Stimulated activated CD4-positive, alpha-beta T cell treated with anti-CD3 and anti-CD28 coated beads, Interleukin-1b, Interleukin-23, amount 100 ng/mL, for 24 hours (primary cell): ENCODE data around the gene ZNF181.

Source experiments
- DNase-seq, 4 experiments: peaks; one replicate each; pipeline ENCODE4 v3.0.0-alpha.2; 2020; ENCODE audit warnings: low read depth in 4 of 4, low spot score in 1 of 4

Gene ZNF181

DNA sequence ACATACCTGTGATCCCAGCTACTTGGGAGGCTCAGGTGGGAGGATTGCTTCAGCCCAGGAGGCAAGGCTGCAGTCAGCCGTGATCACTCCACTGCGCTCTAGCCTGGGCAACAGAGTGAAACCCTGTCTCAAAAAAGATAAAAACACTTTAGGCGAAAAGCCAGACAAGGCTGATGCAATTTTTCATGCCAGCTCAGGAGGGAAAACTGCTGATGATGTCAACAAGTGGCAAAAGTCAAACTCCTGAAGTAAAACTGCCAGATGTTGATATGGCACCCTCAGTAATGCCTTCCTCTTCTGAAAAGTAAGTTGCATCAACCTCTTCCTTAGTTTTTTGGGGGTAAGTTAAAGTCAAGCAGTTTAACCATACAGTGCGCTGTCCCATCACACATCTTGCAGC is 23.4 kb downstream of the ZNF181 start:
- no peak for DNase-seq

DNA sequence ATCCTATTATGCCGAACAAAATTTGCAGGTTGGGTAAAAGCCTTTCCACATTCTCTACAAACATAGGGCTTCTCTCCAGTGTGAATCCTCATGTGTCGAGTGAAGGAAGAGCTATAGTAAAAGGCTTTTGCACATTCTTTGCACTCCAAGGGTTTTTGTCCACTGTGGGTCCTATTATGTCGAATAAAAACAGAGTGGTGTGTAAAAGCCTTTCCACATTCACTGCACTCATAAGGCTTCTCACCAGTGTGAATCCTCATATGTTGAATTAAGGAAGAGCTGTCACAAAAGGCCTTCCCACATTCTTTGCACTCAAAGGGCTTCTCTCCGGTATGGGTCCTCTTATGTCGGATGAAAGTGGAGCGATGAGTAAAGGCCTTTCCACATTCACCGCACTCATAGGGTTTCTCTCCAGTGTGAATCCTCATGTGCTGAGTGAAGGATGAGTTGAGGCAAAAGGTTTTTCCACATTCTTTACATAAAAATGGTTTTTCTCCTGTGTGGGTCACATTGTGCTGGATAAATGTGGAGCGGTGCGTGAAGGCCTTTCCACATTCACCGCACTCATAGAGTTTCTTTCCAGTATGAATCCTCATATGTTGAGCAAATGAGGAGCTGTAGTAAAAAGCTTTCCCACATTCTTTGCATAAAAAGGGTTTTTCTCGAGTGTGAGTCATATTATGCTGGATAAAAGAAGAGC is 25.3 kb downstream of the ZNF181 start:
- DNase-seq: no peak

DNA sequence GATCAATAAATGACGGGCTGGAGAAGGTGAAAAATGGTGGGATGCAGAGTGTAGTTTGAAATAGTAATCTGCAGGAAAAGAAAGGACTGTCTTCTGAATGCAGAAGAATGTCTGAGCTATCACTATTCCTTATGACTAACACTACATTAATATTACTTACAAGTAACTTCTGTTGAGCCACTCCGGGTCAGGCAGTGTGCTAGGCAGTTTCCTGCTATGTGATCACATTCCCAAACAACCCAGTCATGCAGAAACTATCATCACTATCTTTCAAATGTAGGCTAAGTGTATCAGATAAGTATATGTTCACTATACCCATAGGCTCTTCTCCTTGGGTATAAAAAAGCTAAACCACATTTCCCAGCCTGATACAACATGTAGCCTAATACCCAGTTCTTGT is 32.3 kb downstream of the ZNF181 start:
- DNase-seq: no peak

DNA sequence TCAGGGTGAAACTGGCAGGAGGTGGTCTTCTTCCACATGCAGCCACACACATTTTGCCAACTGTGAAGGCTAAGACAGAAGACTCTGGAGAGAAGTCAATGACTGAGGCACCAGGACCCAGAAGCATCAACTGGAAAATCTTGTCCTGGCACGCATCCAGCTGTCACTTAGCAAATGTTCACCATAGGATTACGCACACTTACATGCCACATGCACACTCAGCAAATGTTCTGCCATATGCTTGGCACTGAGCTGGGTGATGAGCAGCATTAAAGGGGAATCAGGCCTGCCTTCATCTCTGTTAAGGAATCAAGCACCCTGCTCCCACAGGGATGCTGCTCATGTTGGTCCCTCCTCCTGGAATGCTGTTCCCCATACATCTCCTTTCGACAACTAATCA is 33.9 kb downstream of the ZNF181 start:
- DNase-seq: no peak

DNA sequence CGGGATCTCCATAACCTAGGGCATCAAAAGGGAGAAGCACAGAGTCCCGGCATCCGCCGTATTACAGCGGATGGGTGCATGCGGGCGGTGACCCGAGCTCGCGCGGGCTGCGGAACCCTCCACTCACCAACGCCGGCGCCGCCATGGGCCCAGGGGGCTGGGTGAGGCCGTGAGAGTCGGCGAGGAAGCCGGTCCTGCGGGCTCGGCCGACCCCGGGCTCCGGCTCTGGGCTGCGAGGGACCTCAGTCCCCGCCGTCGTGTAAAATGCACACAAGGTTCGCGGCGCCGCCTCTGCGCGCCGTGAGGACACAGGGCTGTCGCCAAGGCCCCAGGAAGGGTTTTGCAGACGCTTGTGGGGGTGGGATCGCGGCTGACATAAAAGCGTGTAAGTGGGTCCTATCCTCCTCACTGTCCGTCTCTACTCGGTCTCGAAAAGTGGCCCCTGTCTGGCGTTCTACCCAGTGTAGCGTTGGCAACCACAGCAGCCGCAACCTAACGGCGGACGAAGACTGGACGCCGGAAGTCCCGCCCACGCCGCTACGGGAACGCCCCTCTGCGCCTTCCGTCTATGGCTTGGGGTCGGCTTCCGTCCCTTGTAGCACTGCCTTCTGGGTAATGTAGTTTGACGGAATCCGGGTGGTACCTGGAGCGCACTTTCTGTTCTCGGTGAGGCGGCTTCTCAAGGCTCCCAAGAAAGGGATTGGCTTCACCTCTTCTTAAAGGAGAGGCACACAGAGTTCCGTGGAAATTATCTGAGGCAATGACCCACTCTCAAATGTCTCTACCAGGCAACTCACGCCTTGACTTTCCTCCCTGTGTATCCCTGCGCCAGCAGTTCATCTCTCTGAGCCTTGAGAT is 38.9 kb downstream of the ZNF181 start, which contains the start of gene ZNF599:
ZNF599 (minus strand) TSS at position 519 of the 858 bp plus-strand sequence; CDS start at position 145, 374 bp downstream.
- DNase-seq: peak; percentile 81 to 87 (median 82)

DNA sequence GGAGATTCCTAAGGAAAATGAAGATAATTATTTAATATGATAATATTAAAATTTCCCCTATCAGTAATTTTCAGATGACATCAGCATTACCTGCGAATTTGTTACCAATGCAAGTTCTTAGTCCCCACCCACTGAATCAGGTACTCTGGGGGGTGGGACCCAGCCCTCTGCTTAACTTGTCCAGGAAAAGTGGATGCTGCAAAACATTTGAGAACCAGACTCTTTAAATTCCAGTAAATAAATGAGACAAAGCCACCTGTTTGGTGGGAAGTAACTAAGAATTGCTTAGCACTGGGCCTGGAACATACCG is 39.5 kb downstream of the ZNF181 start:
- no peak for DNase-seq

DNA sequence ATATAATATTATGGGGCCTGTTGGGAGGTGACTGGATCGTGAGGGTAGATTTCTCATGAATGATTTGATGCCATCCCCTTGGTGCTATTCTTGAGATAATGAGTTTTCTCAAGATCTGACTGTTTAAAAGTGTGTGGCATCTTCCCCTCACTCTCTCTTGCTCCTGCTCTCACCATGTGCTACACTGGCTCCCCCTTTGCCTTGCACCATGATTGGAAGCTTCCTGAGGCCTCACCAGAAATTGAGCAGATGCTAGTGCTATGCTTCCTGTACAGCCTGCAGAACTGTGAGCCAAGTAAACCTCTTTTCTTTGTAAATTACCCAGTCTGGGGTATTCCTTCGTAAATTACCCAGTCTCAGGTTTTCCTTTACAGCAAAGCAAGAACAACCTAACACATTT is 40.8 kb downstream of the ZNF181 start:
- DNase-seq: no peak

DNA sequence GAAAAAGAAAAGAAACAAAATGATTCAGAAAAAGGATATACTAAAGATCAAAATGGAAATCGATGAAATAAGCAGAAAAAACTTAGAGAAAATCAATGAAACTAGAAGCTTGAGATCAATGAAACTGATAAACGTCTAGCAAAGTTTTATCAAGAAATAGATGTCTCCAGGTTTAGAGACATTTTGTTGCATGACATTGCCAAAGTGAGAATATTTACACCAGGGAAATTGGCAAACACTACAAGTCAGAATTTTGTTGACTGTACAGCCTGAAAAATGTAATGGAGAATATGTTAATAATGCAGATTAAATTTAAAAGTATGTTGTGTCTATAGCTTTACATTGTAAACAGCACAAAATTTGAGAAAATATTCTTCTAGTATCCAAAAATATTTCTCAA is 44.3 kb downstream of the ZNF181 start:
- DNase-seq: no peak

DNA sequence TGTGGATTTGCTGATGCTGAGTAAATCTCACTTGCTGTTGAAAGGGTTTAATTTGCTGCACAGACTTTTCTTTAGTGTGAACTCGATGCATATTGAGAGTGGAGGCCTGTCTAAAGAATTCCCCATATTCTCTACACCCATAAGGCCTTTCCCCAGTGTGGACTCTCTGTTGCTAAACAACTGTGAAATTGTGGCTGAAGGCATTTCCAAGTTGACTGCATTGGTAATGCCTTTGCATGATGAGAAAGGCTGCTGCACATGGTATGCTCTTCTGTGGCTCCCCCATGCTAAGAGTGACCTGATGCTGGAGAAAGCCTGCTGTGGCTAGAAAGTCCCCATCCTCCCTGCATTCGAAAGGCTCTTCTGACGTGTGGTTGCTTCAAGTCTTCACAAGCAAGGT is 45.6 kb downstream of the ZNF181 start:
- DNase-seq: no peak

DNA sequence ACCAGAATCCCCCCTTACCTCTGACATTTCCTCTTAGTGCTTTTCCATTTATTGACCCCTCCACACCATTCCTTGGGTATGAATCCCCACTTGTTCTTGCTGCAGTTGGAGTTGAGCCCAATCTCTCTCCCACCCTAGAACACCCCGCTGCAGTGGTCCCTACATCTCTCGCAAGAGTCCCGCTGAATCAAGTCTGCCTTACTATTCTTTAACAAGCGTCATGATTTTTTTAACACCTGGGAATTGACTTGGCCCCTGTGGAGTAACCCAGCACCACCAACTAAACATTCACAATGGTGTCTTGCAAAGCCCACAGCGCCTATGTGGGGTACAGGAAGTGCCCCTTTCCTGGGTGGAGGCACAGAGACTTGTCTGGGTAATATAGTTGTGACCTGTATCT is 52.2 kb downstream of the ZNF181 start:
- DNase-seq: no peak

DNA sequence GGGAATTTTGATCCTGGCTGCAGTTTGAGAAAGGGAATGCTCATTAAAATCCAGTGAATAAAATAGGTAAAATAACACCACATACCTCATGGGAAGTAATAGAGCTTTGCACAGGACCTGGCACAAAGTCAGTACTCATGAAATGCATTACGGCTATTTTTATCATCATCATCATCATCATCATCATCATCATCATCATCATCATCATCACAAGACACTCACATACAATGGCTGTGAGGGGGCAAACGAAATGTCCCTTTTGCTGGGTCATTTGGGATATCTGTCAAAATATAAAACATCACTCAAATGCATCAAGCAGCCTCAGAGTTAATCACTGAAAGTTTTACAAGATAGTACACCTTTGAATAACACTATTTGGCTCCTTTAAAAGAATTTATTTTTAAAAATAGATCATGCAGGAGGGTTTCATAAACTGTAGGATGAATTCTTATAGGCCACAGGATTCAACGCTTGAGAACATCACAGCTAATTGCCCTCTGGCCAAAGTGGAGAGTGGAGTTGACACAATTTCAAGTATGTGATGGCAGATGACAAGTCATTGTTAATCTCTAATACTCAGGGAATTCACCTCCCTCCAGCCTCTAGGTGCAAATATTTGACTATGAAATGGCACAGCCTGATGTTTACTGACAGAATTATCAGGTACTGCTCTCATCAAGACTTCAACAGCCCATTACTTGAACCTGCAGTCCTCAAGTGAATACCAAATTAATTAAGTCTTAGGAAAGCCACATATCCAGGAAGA is 53.2 kb downstream of the ZNF181 start:
- DNase-seq: no peak

DNA sequence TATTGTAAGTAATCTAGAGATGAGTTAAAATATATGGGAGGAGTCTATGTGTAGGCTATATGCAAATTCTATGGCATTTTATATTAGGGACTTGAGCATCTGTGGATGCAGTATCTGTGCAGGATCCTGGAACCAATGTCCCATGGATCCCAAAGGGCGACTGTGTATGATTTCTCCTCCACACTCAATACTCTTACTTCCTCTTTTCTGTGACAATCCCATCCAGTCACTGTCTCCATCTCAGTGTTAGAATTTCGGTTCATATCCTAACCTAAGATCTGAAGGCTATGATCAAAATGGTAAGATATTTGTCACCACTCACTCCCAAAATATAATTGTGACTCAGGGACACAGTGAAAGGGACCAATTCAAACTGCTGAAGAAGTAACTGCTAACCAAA is 54.0 kb downstream of the ZNF181 start:
- DNase-seq: no peak

DNA sequence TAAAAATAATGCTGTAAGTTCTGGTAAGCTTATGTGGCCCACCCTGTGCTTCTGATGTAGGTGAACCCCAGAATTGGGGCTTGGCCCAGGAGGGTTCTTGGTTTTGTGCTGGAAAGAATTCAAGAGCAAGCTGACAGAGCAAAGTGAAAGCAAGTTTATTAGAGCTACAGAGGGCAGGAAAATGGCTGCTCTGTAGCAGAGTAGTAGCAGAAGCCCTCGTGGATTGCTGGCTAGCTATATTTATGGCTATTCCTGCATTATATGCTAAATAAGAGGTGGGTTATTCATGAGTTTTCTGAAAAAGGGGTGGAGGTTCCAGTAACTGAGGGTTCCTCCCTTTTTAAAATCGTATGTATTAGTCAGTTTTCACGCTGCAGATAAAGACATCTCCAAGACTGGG is 59.5 kb downstream of the ZNF181 start:
- no peak for DNase-seq

DNA sequence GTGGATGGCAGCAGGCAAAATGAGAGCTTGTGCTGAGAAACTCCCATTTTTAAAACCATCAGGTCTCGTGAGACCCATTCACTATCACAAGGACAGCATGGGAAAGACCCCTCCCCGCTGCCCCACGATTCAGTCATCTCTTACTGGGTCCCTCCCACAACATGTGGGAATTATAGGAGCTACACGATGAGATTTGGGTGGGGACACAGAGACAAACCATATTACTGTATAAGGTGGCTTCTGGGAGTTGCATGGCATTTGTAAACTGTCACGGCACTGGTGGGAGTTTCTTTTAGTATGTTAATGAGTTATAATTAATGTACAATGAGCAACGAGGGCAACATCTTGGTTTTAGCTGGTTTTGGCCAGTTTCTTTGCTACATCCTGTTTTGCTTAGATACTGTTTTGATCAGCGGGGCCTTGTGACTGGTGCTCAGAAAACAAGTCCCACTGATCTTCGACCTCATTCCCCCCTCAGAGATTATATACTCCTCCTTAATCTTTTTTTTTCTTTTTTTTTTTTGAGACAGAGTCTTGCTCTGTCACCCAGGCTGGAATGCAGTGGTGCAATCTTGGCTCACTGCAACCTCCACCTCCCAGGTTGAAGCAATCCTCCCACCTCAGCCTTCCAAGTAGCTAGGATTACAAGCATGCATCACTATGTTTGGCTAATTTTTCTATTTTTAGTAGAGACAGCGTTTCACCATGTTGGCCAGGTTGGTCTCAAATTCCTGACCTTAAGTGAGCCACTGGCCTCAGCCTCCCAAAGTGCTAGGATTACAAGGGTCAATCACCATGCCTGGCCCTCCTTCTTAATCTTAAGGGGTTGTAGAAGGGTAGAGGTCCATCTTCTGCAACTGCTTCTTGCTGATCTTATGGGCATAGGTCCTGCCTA is 60.3 kb downstream of the ZNF181 start:
- DNase-seq: no peak
